Neuronal stem cell (in vitro differentiated cells): Measurements from ENCODE around the gene SHROOM3.

Experiments
- DNase-seq: peaks from one replicate; pipeline ENCODE4 v3.0.0-alpha.2; 2013; ENCODE audit warnings: low spot score
- H2AFZ ChIP-seq: one replicate; pipeline ENCODE4 v1.6.1; 2013; ENCODE audit warnings: mild to moderate bottlenecking, low read length, inconsistent platforms
- H2AK5ac ChIP-seq: 2 replicates; pipeline ENCODE4 v1.6.1; 2013; ENCODE audit warnings: low read depth, mild to moderate bottlenecking, inconsistent platforms, low read length, moderate library complexity, mixed read lengths
- H2BK120ac ChIP-seq: 2 replicates; pipeline ENCODE4 v1.6.1; 2013; ENCODE audit warnings: low read depth, mild to moderate bottlenecking, inconsistent platforms, low read length, moderate library complexity, mixed read lengths
- H2BK12ac ChIP-seq: one replicate; pipeline ENCODE4 v1.6.1; 2013; ENCODE audit warnings: low read length, inconsistent platforms
- H2BK15ac ChIP-seq: 2 replicates; pipeline ENCODE4 v1.6.1; 2013; ENCODE audit warnings: mild to moderate bottlenecking, low read length, inconsistent platforms, mixed read lengths
- H2BK5ac ChIP-seq: one replicate; pipeline ENCODE4 v1.6.1; 2013; ENCODE audit warnings: inconsistent platforms, mild to moderate bottlenecking, low read length, moderate library complexity
- H3K14ac ChIP-seq: one replicate; pipeline ENCODE4 v1.6.1; 2013; ENCODE audit warnings: low read length, inconsistent platforms
- H3K18ac ChIP-seq: 2 replicates; pipeline ENCODE4 v1.6.1; 2013; ENCODE audit warnings: low read length, inconsistent platforms
- H3K23ac ChIP-seq: 2 replicates; pipeline ENCODE4 v1.6.1; 2013; ENCODE audit warnings: low read depth, mild to moderate bottlenecking, mixed read lengths, low read length, inconsistent platforms; ENCODE audit not compliant: poor library complexity
- H3K27ac ChIP-seq: replicated peaks from 3 replicates; pipeline ENCODE4 v1.5.1; 2013; ENCODE audit warnings: low read length, inconsistent platforms
- H3K27me3 ChIP-seq, 3 experiments: 2 replicates each; pipeline ENCODE4 v1.6.1; 2013; ENCODE audit warnings: low read length in 3 of 3, mild to moderate bottlenecking in 2 of 3, inconsistent platforms in 1 of 3, low read depth in 1 of 3, mixed read lengths in 1 of 3, moderate library complexity in 1 of 3; ENCODE audit not compliant: control insufficient read depth in 3 of 3, insufficient read depth in 3 of 3
- H3K36me3 ChIP-seq, 2 donors: replicated peaks in 1 of 2; 2 replicates each; pipeline ENCODE4 v1.6.1; 2013; ENCODE audit warnings: low read length in 2 of 2; ENCODE audit not compliant: control insufficient read depth in 2 of 2, insufficient read depth in 2 of 2
- H3K4ac ChIP-seq: 2 replicates; pipeline ENCODE4 v1.6.1; 2013; ENCODE audit warnings: inconsistent platforms, mild to moderate bottlenecking, low read length, moderate library complexity
- H3K4me1 ChIP-seq, 2 donors: 1 replicate in 1 of 2; 2 replicates in 1 of 2; pipeline ENCODE4 v1.6.1; 2013; ENCODE audit warnings: low read length in 2 of 2, low read depth in 1 of 2; ENCODE audit not compliant: control insufficient read depth in 2 of 2, insufficient read depth in 1 of 2
- H3K4me2 ChIP-seq: one replicate; pipeline ENCODE4 v1.6.1; 2013; ENCODE audit warnings: mild to moderate bottlenecking, low read length, inconsistent platforms; ENCODE audit not compliant: insufficient read depth, poor library complexity, severe bottlenecking
- H3K4me3 ChIP-seq, 2 donors: 2 replicates each; pipeline ENCODE4 v1.5.1; 2013; ENCODE audit warnings: low read length in 2 of 2, mild to moderate bottlenecking in 2 of 2, inconsistent platforms in 1 of 2, moderate library complexity in 1 of 2
- H3K79me1 ChIP-seq: one replicate; pipeline ENCODE4 v1.6.1; 2013; ENCODE audit warnings: low read depth, mild to moderate bottlenecking, inconsistent platforms, low read length, moderate library complexity
- H3K9ac ChIP-seq: one replicate; pipeline ENCODE4 v1.6.1; 2013; ENCODE audit warnings: mild to moderate bottlenecking, low read depth, low read length, inconsistent platforms; ENCODE audit not compliant: poor library complexity
- H3K9me3 ChIP-seq, 2 donors: replicated peaks in 1 of 2; 2 replicates each; pipeline versions ENCODE3 to v1.6.1; 2013; ENCODE audit warnings: low read length in 2 of 2, mild to moderate bottlenecking in 2 of 2, inconsistent platforms in 1 of 2, low read depth in 1 of 2, mixed read lengths in 1 of 2, moderate library complexity in 1 of 2; ENCODE audit not compliant: control insufficient read depth in 2 of 2, insufficient read depth in 1 of 2
- H4K8ac ChIP-seq: one replicate; pipeline ENCODE4 v1.6.1; 2013; ENCODE audit warnings: low read depth, mild to moderate bottlenecking, inconsistent platforms, low read length, moderate library complexity
- H4K91ac ChIP-seq: one replicate; pipeline ENCODE4 v1.6.1; 2013; ENCODE audit warnings: low read length, low read depth, mild to moderate bottlenecking, inconsistent platforms; ENCODE audit not compliant: poor library complexity
- WGBS, 2 donors: extraction: QIAGEN DNeasy Blood & Tissue Kit; methylation state at CpG; one replicate each; pipeline ENCODE4 v1.1.7; 2013; ENCODE audit warnings: missing lambda C conversion rate in 2 of 2, mixed read lengths in 1 of 2; ENCODE audit not compliant: insufficient read length in 2 of 2, insufficient replicate concordance in 1 of 2; ENCODE audit errors: extremely low coverage in 2 of 2; 5-methylcytosine and 5-hydroxymethylcytosine counted together

Gene SHROOM3

GRCh38 chr4:76744241-76744921 lies 309.4 kb downstream of the SHROOM3 start:
- Histone ChIP-seq H3K79me1 (peaks cover 4% of the 10 kb centered on the region), H2BK15ac (no peak overlapping the region), H4K91ac (no peak overlapping the region), H3K9ac (no peak overlapping the region), H3K27ac (no peak overlapping the region), H3K14ac (no peak overlapping the region), H2AK5ac (no peak overlapping the region), H3K18ac (no peak overlapping the region), H4K8ac (no peak overlapping the region), H2AFZ (no peak overlapping the region), H3K4ac (no peak overlapping the region), H3K23ac (no peak overlapping the region), H3K4me2 (no peak overlapping the region), H2BK5ac (no peak overlapping the region), H3K27me3 (no peaks in the 10 kb centered on the region), H3K36me3 (peaks cover 11 to 97% of the 10 kb centered on the region in 2 donors), H3K4me3 (no peak overlapping the region), H2BK12ac (no peak overlapping the region), H3K4me1 (peaks cover 0 to 8% of the 10 kb centered on the region in 2 donors), H3K9me3 (no peaks in the 10 kb centered on the region), H2BK120ac (no peak overlapping the region)
- no CpG with 5 or more reads among the region's 1 CpG for WGBS, 2 donors
- DNase-seq, result no peak

GRCh38 chr4:76745240-76745639 lies 310.2 kb downstream of the SHROOM3 start:
- Histone ChIP-seq H3K4me2 (no peak overlapping the region), H3K14ac (no peak overlapping the region), H4K8ac (no peak overlapping the region), H2BK12ac (no peak overlapping the region), H3K36me3 (peaks cover 6 to 97% of the 10 kb centered on the region in 2 donors), H3K18ac (no peak overlapping the region), H3K9me3 (peaks cover 0 to 4% of the 10 kb centered on the region in 2 donors), H3K79me1 (peaks cover 4% of the 10 kb centered on the region), H3K9ac (no peak overlapping the region), H2BK5ac (no peak overlapping the region), H3K27me3 (no peaks in the 10 kb centered on the region), H2BK120ac (no peak overlapping the region), H4K91ac (no peak overlapping the region), H3K23ac (no peak overlapping the region), H2AFZ (no peak overlapping the region), H3K4me1 (peaks cover 0 to 8% of the 10 kb centered on the region in 2 donors), H2AK5ac (no peak overlapping the region), H3K4ac (no peak overlapping the region), H3K27ac (no peak overlapping the region), H3K4me3 (no peak overlapping the region), H2BK15ac (no peak overlapping the region)
- WGBS, 2 donors, result no CpG with 5 or more reads among the region's 1 CpG
- DNase-seq, result no peak

- no peak overlapping the region for H3K4me3 ChIP-seq
Observed at GRCh38 chr4:76747563-76747962, 312.5 kb downstream of the SHROOM3 start.

GRCh38 chr4:76748649-76749048 lies 313.6 kb downstream of the SHROOM3 start:
- H3K4me3 ChIP-seq, result no peak overlapping the region
- H2AK5ac ChIP-seq, result no peak overlapping the region
- H2BK12ac ChIP-seq, result no peak overlapping the region
- H3K9me3 ChIP-seq, result peaks cover 2 to 17% of the 10 kb centered on the region in 2 donors
- no peak overlapping the region for H2AFZ ChIP-seq
- H4K91ac ChIP-seq, result no peak overlapping the region
- H3K36me3 ChIP-seq, result peaks cover 9 to 98% of the 10 kb centered on the region in 2 donors
- no peak overlapping the region for H3K4ac ChIP-seq
- no peak overlapping the region for H3K18ac ChIP-seq
- no peaks in the 10 kb centered on the region for H3K27me3 ChIP-seq
- no peaks in the 10 kb centered on the region for H3K79me1 ChIP-seq
- H3K27ac ChIP-seq, result no peak overlapping the region
- H2BK15ac ChIP-seq, result no peak overlapping the region
- no peak overlapping the region for H3K4me2 ChIP-seq
- no peak overlapping the region for H2BK120ac ChIP-seq
- no peak overlapping the region for H2BK5ac ChIP-seq
- H3K4me1 ChIP-seq, result peaks cover 0 to 2% of the 10 kb centered on the region in 2 donors
- no peak for DNase-seq
- no peak overlapping the region for H4K8ac ChIP-seq
- H3K9ac ChIP-seq, result no peak overlapping the region
- no CpG with 5 or more reads among the region's 6 CpGs for WGBS, 2 donors
- H3K23ac ChIP-seq, result no peak overlapping the region
- no peak overlapping the region for H3K14ac ChIP-seq

More at GRCh38 chr4:76747563-76747962, 312.5 kb downstream of the SHROOM3 start:
- no CpG with 5 or more reads among the region's 2 CpGs for WGBS, 2 donors
- H3K27ac ChIP-seq, result no peak overlapping the region
- no peak overlapping the region for H3K9ac ChIP-seq
- no peak overlapping the region for H2BK120ac ChIP-seq
- H3K36me3 ChIP-seq, result peaks cover 5 to 98% of the 10 kb centered on the region in 2 donors
- no peak overlapping the region for H4K8ac ChIP-seq
- H3K27me3 ChIP-seq, result no peaks in the 10 kb centered on the region
- H2AFZ ChIP-seq, result no peak overlapping the region
- no peak overlapping the region for H3K4ac ChIP-seq
- no peak overlapping the region for H2AK5ac ChIP-seq
- no peak overlapping the region for H3K23ac ChIP-seq
- H2BK12ac ChIP-seq, result no peak overlapping the region
- no peak overlapping the region for H3K18ac ChIP-seq
- no peaks in the 10 kb centered on the region for H3K79me1 ChIP-seq
- no peak overlapping the region for H2BK5ac ChIP-seq
- peaks cover 0 to 8% of the 10 kb centered on the region in 2 donors for H3K4me1 ChIP-seq
- no peak overlapping the region for H2BK15ac ChIP-seq
- no peak overlapping the region for H3K14ac ChIP-seq
- no peak overlapping the region for H4K91ac ChIP-seq
- H3K4me2 ChIP-seq, result no peak overlapping the region
- peaks cover 2 to 17% of the 10 kb centered on the region in 2 donors for H3K9me3 ChIP-seq
- no peak for DNase-seq
